Liver (tissue), 9 donors: Measurements from ENCODE around the gene GRIK2. TPM values are rescaled to one million over a fixed set of nuclear protein-coding genes. Genes with fewer than 3 reads are reported as not detected.

Source experiments
- DNase-seq: peaks from one replicate; pipeline ENCODE4 v3.0.0-alpha.2; 2017; ENCODE audit warnings: low spot score
- H3K27ac ChIP-seq, 2 donors: one replicate each; pipeline ENCODE4 v1.7.0; 2013; ENCODE audit warnings: inconsistent platforms in 2 of 2, low read length in 2 of 2, control low read depth in 1 of 2, low read depth in 1 of 2, mild to moderate bottlenecking in 1 of 2
- H3K27me3 ChIP-seq, 4 donors: one replicate each; pipeline versions ENCODE4 v1.6.1 to v1.7.0; 2013; ENCODE audit warnings: low read length in 3 of 4, inconsistent platforms in 1 of 4, mild to moderate bottlenecking in 1 of 4, moderate library complexity in 1 of 4; ENCODE audit not compliant: control insufficient read depth in 4 of 4, insufficient read depth in 4 of 4
- H3K36me3 ChIP-seq, 4 donors: one replicate each; pipeline versions ENCODE4 v1.6.1 to v1.7.0; 2013; ENCODE audit warnings: low read length in 3 of 4, mild to moderate bottlenecking in 3 of 4, low read depth in 1 of 4, moderate library complexity in 1 of 4; ENCODE audit not compliant: control insufficient read depth in 4 of 4, insufficient read depth in 3 of 4
- H3K4me1 ChIP-seq, 4 donors: one replicate each; pipeline versions ENCODE4 v1.6.1 to v1.7.0; 2013; ENCODE audit warnings: low read length in 3 of 4, mild to moderate bottlenecking in 3 of 4, moderate library complexity in 1 of 4; ENCODE audit not compliant: control insufficient read depth in 4 of 4, insufficient read depth in 4 of 4
- H3K4me3 ChIP-seq, 3 donors: one replicate each; pipeline versions ENCODE4 v1.6.1 to v1.7.0; 2013; ENCODE audit warnings: low read length in 3 of 3, control low read depth in 1 of 3, low read depth in 1 of 3, mild to moderate bottlenecking in 1 of 3
- H3K9ac ChIP-seq, 2 donors: one replicate each; pipeline ENCODE4 v1.7.0; 2013; ENCODE audit warnings: low read length in 2 of 2, mild to moderate bottlenecking in 2 of 2, moderate library complexity in 2 of 2, control low read depth in 1 of 2, low read depth in 1 of 2
- H3K9me3 ChIP-seq, 4 donors: one replicate each; pipeline versions ENCODE4 v1.6.1 to v1.7.0; 2013; ENCODE audit warnings: low read length in 3 of 4; ENCODE audit not compliant: control insufficient read depth in 4 of 4
- EGR1 ChIP-seq, 2 donors: IDR thresholded peaks; 2 replicates each; pipeline ENCODE4 v1.6.1; 2016 to 2018; ENCODE audit warnings: antibody characterized with exemption in 2 of 2, low read depth in 2 of 2
- FOXA1 ChIP-seq: IDR thresholded peaks from 2 replicates; pipeline ENCODE4 v1.6.1; 2016; ENCODE audit warnings: antibody characterized with exemption
- GABPA ChIP-seq, 2 donors: IDR thresholded peaks in 1 of 2; conservative IDR thresholded peaks in 1 of 2; 2 replicates each; pipeline ENCODE4 v1.6.1; 2016; ENCODE audit warnings: antibody characterized with exemption in 2 of 2, mild to moderate bottlenecking in 1 of 2, moderate library complexity in 1 of 2
- HNF4A ChIP-seq, 2 donors: conservative IDR thresholded peaks; 2 replicates each; pipeline ENCODE4 v1.6.1; 2016; ENCODE audit warnings: antibody characterized with exemption in 2 of 2, mild to moderate bottlenecking in 2 of 2
- HNF4G ChIP-seq: IDR thresholded peaks from 2 replicates; pipeline ENCODE4 v1.6.1; 2016; ENCODE audit warnings: antibody characterized with exemption
- JUND ChIP-seq, 2 donors: IDR thresholded peaks; 2 replicates each; pipeline ENCODE4 v1.6.1; 2016; ENCODE audit warnings: antibody characterized with exemption in 2 of 2
- NR2F2 ChIP-seq: IDR thresholded peaks from 2 replicates; pipeline ENCODE4 v1.6.1; 2016; ENCODE audit warnings: antibody characterized with exemption
- RXRA ChIP-seq, 2 donors: IDR thresholded peaks; 2 replicates each; pipeline ENCODE4 v1.6.1; 2017 to 2018; ENCODE audit warnings: antibody characterized with exemption in 2 of 2, mild to moderate bottlenecking in 1 of 2
- TAF1 ChIP-seq: conservative IDR thresholded peaks from 2 replicates; pipeline ENCODE4 v1.6.1; 2016; ENCODE audit warnings: antibody characterized with exemption, mild to moderate bottlenecking
- YY1 ChIP-seq: IDR thresholded peaks from 2 replicates; pipeline ENCODE4 v1.6.1; 2016; ENCODE audit warnings: antibody characterized with exemption, mild to moderate bottlenecking
- WGBS: extraction: QIAGEN DNeasy Blood & Tissue Kit; methylation state at CpG from one replicate; pipeline ENCODE4 v1.1.7; 2013; 5-methylcytosine and 5-hydroxymethylcytosine counted together
- polyA plus RNA-seq, 2 donors: library from polyadenylated mRNA; stranded (reverse) in 1 of 2; unstranded in 1 of 2; fragments of 200-250 nt in 1 of 2; fragments of >200 nt in 1 of 2; fragmentation: Nextera tagmentation in 1 of 2; extraction: Ambion mirVana in 1 of 2; gene quantifications; one replicate each; pipeline versions ENCODE4 v1.2.1 to v1.2.3, GENCODE V29; 2013 to 2015
- total RNA-seq, 2 donors: library from RNA; depleted of rRNA; stranded (reverse); fragments of >200 nt; gene quantifications; one replicate each; pipeline ENCODE4 v1.2.3, GENCODE V29; 2014
- TF ChIP-seq, protein P1 (sequence below): IDR thresholded peaks from 2 replicates; pipeline ENCODE4 v1.6.1; 2016; ENCODE audit warnings: antibody characterized with exemption
- TF ChIP-seq, protein P2 (sequence below): IDR thresholded peaks from 2 replicates; pipeline ENCODE4 v1.6.1; 2016; ENCODE audit warnings: antibody characterized with exemption
- TF ChIP-seq, protein P3 (sequence below): IDR thresholded peaks from 2 replicates; pipeline ENCODE4 v1.6.1; 2016; ENCODE audit warnings: antibody characterized with exemption
- TF ChIP-seq, protein P4 (sequence below): IDR thresholded peaks from 2 replicates; pipeline ENCODE4 v1.6.1; 2016; ENCODE audit warnings: antibody characterized with exemption, mild to moderate bottlenecking
- donor health status: healthy.
- donor health status: healthy.
- donor health status: healthy.
- donor health status: healthy.
- donor health status: healthy.

The GRIK2 gene
- total and polyA plus RNA-seq, 4 donors = 0.02 to 0.17 (median 0.05) TPM

DNA sequence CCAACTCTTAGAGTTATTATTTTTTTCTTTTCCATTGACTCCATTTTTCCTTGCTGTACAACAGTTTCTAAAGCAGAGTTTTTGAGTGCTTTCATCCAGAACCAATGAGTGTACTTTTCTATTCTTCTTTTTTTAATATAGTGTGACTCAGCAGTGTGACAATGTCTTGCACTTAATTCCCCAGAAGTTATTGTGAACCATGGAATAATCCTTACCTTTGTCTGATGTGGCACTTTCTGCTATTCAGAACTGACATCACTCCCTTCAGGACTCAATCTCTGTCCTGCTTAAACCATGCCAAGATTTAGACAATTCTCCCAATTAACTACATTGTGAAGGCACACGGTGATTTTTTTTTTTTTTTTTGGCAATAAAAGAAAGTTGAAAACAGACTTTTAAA, 41.5 kb downstream of the GRIK2 start (continued):
- TF ChIP-seq, protein P1, sequence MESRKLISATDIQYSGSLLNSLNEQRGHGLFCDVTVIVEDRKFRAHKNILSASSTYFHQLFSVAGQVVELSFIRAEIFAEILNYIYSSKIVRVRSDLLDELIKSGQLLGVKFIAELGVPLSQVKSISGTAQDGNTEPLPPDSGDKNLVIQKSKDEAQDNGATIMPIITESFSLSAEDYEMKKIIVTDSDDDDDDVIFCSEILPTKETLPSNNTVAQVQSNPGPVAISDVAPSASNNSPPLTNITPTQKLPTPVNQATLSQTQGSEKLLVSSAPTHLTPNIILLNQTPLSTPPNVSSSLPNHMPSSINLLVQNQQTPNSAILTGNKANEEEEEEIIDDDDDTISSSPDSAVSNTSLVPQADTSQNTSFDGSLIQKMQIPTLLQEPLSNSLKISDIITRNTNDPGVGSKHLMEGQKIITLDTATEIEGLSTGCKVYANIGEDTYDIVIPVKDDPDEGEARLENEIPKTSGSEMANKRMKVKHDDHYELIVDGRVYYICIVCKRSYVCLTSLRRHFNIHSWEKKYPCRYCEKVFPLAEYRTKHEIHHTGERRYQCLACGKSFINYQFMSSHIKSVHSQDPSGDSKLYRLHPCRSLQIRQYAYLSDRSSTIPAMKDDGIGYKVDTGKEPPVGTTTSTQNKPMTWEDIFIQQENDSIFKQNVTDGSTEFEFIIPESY = no peak
- no peak for TF ChIP-seq FOXA1
- no peak for TF ChIP-seq NR2F2
- no peak for TF ChIP-seq GABPA (IDR thresholded peaks at IDR 0.05 in 1 of 2, conservative IDR thresholded peaks at IDR 0.05 in 1 of 2)
- TF ChIP-seq, protein P2, sequence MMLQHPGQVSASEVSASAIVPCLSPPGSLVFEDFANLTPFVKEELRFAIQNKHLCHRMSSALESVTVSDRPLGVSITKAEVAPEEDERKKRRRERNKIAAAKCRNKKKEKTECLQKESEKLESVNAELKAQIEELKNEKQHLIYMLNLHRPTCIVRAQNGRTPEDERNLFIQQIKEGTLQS = no peak
- no peak for TF ChIP-seq JUND (IDR thresholded peaks at IDR 0.05)
- no peak for TF ChIP-seq RXRA (IDR thresholded peaks at IDR 0.05)
- TF ChIP-seq, protein P3, sequence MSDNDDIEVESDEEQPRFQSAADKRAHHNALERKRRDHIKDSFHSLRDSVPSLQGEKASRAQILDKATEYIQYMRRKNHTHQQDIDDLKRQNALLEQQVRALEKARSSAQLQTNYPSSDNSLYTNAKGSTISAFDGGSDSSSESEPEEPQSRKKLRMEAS = no peak
- TF ChIP-seq EGR1 (IDR thresholded peaks at IDR 0.05; ENCODE audit: low read depth in 2 of 2) = no peak
- TF ChIP-seq HNF4A (conservative IDR thresholded peaks at IDR 0.05) = no peak

DNA sequence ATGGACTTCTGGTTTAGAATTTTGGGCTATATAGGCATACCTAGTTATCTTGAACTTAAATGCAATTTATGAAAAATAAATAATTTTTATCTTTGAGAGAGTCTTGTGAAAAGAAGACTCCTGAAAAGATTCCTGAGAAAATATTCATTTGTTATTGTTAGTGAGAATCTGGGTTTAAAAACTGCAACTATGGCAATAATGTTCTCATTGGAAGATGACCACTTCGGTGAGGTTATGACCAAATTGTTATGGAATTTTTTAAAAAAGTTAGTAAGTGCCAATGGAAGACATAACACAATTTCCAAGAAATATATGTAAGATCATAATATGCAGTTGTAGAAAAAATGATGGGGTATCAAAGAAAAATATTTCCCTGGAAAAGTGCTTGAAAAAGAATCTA, 46.3 kb downstream of the GRIK2 start:
- no peak for DNase-seq
- TF ChIP-seq NR2F2 (no peak), FOXA1 (no peak), TAF1 (no peak), EGR1 (IDR thresholded peaks at IDR 0.05; ENCODE audit: low read depth in 2 of 2) (no peak), HNF4G (no peak), JUND (IDR thresholded peaks at IDR 0.05) (no peak), YY1 (no peak), HNF4A (conservative IDR thresholded peaks at IDR 0.05) (no peak)
- TF ChIP-seq, protein P4, sequence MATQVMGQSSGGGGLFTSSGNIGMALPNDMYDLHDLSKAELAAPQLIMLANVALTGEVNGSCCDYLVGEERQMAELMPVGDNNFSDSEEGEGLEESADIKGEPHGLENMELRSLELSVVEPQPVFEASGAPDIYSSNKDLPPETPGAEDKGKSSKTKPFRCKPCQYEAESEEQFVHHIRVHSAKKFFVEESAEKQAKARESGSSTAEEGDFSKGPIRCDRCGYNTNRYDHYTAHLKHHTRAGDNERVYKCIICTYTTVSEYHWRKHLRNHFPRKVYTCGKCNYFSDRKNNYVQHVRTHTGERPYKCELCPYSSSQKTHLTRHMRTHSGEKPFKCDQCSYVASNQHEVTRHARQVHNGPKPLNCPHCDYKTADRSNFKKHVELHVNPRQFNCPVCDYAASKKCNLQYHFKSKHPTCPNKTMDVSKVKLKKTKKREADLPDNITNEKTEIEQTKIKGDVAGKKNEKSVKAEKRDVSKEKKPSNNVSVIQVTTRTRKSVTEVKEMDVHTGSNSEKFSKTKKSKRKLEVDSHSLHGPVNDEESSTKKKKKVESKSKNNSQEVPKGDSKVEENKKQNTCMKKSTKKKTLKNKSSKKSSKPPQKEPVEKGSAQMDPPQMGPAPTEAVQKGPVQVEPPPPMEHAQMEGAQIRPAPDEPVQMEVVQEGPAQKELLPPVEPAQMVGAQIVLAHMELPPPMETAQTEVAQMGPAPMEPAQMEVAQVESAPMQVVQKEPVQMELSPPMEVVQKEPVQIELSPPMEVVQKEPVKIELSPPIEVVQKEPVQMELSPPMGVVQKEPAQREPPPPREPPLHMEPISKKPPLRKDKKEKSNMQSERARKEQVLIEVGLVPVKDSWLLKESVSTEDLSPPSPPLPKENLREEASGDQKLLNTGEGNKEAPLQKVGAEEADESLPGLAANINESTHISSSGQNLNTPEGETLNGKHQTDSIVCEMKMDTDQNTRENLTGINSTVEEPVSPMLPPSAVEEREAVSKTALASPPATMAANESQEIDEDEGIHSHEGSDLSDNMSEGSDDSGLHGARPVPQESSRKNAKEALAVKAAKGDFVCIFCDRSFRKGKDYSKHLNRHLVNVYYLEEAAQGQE = no peak
- TF ChIP-seq, protein P2 = no peak
- H3K27me3 ChIP-seq = no peaks in the 10 kb centered on the region
- no peaks in the 10 kb centered on the region for H3K4me1 ChIP-seq
- no peaks in the 10 kb centered on the region for H3K9me3 ChIP-seq
- H3K36me3 ChIP-seq = no peaks in the 10 kb centered on the region
- WGBS = 81% methylated on average over 1 of the region's 1 CpG
- H3K9ac ChIP-seq = no peak overlapping the region
- no peak overlapping the region for H3K4me3 ChIP-seq
- H3K27ac ChIP-seq = no peak overlapping the region

DNA sequence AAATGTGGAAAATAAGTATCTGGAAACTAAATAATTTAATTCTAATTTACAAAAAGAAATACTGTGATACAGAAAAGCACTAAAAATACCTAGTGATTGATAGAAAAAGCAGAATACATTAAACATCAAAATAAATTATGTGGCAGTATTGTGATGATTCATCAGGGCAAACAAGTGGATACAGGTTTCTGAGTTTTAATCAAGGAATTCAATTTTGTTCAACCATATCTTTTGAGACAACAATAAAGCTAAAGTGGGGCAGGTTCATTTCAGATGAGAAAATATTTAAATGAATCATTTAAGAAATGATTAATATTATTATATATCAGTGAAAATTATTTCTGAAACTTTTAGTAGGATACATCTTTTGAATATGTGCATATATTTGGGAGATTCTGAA, 49.8 kb downstream of the GRIK2 start:
- no peaks in the 10 kb centered on the region for H3K36me3 ChIP-seq
- no peak overlapping the region for H3K27ac ChIP-seq
- no peaks in the 10 kb centered on the region for H3K27me3 ChIP-seq
- H3K4me3 ChIP-seq = no peak overlapping the region
- TF ChIP-seq, protein P3 = no peak
- TF ChIP-seq TAF1 (no peak), JUND (IDR thresholded peaks at IDR 0.05) (no peak), EGR1 (IDR thresholded peaks at IDR 0.05; ENCODE audit: low read depth in 2 of 2) (no peak), NR2F2 (no peak), HNF4A (conservative IDR thresholded peaks at IDR 0.05) (no peak), HNF4G (no peak), YY1 (no peak), FOXA1 (no peak), GABPA (IDR thresholded peaks at IDR 0.05 in 1 of 2, conservative IDR thresholded peaks at IDR 0.05 in 1 of 2) (no peak)
- TF ChIP-seq, protein P4 = no peak
- TF ChIP-seq, protein P1 = no peak
- TF ChIP-seq, protein P2 = no peak
- H3K4me1 ChIP-seq = no peaks in the 10 kb centered on the region
- H3K9ac ChIP-seq = no peak overlapping the region
- no peaks in the 10 kb centered on the region for H3K9me3 ChIP-seq
- DNase-seq = no peak
